GM23248 (cell line): ENCODE measurements around the gene TMA7. TPM values are rescaled to one million over a fixed set of nuclear protein-coding genes. Genes with fewer than 3 reads are reported as not detected.
"Not testable (repeated sequence)": the region's sequence is repeated elsewhere in the genome, so short reads cannot be mapped to it uniquely, and the experiment has no call there.

Experiments used
- DNase-seq: peaks from one replicate; pipeline ENCODE4 v3.0.0-alpha.2; 2015
- H2AFZ ChIP-seq: fragments of 200-600 bp; sonication (generic); 2 replicates; pipeline ENCODE4 v1.6.1; 2016; ENCODE audit warnings: antibody characterized with exemption
- H3F3A ChIP-seq: fragments of 200-600 bp; sonication (generic); 2 replicates; pipeline ENCODE4 v1.6.1; 2016; ENCODE audit warnings: mild to moderate bottlenecking, antibody characterized with exemption, mixed run types; ENCODE audit not compliant: insufficient read depth
- H3K27ac ChIP-seq: fragments of 200-600 bp; sonication (generic); 2 replicates; pipeline ENCODE4 v1.5.1; 2016; ENCODE audit warnings: mild to moderate bottlenecking
- H3K27me3 ChIP-seq: fragments of 200-600 bp; sonication (generic); replicated peaks from 2 replicates; pipeline ENCODE4 v1.6.1; 2016; ENCODE audit warnings: mild to moderate bottlenecking; ENCODE audit not compliant: insufficient read depth
- H3K36me3 ChIP-seq: fragments of 200-600 bp; sonication (generic); 2 replicates; pipeline ENCODE4 v1.6.1; 2016; ENCODE audit warnings: low read depth, mild to moderate bottlenecking
- H3K4me1 ChIP-seq: fragments of 200-600 bp; sonication (generic); 2 replicates; pipeline ENCODE4 v1.6.1; 2016; ENCODE audit warnings: mild to moderate bottlenecking; ENCODE audit not compliant: insufficient read depth
- H3K4me2 ChIP-seq: fragments of 200-600 bp; sonication (generic); one replicate; pipeline ENCODE4 v1.6.1; 2016; ENCODE audit warnings: mild to moderate bottlenecking; ENCODE audit not compliant: unreplicated experiment
- H3K4me3 ChIP-seq: fragments of 200-600 bp; sonication (generic); 2 replicates; pipeline ENCODE4 v1.5.1; 2016; ENCODE audit warnings: mild to moderate bottlenecking
- H3K79me2 ChIP-seq: fragments of 200-600 bp; sonication (generic); 2 replicates; pipeline ENCODE4 v1.6.1; 2016; ENCODE audit warnings: mild to moderate bottlenecking; ENCODE audit not compliant: insufficient read depth
- H3K9ac ChIP-seq: fragments of 200-600 bp; sonication (generic); 2 replicates; pipeline ENCODE4 v1.6.1; 2016; ENCODE audit warnings: mild to moderate bottlenecking
- H3K9me2 ChIP-seq: fragments of 200-600 bp; sonication (generic); 2 replicates; pipeline ENCODE4 v1.6.1; 2016; ENCODE audit warnings: mixed run types, mild to moderate bottlenecking, moderate library complexity; ENCODE audit not compliant: insufficient read depth
- H3K9me3 ChIP-seq: fragments of 200-600 bp; sonication (generic); one replicate; pipeline ENCODE4 v1.6.1; 2017; ENCODE audit warnings: low read depth
- H4K20me1 ChIP-seq: fragments of 200-600 bp; sonication (generic); 2 replicates; pipeline ENCODE4 v1.6.0; 2016; ENCODE audit not compliant: insufficient read depth
- EZH2 ChIP-seq: fragments of 200-600 bp; sonication (generic); IDR thresholded peaks from 2 replicates; pipeline ENCODE4 v1.6.1; 2018; ENCODE audit warnings: antibody characterized with exemption, mild to moderate bottlenecking; ENCODE audit not compliant: insufficient read depth, poor library complexity, severe bottlenecking
- EZH2phosphoT487 ChIP-seq: fragments of 200-600 bp; sonication (generic); IDR thresholded peaks from 2 replicates; pipeline ENCODE4 v1.6.1; 2018; ENCODE audit warnings: antibody characterized with exemption, moderate library complexity, mild to moderate bottlenecking, low read depth; ENCODE audit not compliant: insufficient read depth
- WGBS, 2 experiments: methylation state at CpG; one replicate each; pipeline ENCODE4 v1.1.6; 2015 to 2017; ENCODE audit warnings: low lambda C conversion rate in 2 of 2, low coverage in 1 of 2; ENCODE audit errors: missing lambda C conversion rate in 2 of 2; 5-methylcytosine and 5-hydroxymethylcytosine counted together
- in situ Hi-C: fragments of 300-500 bp; cut with MboI; formaldehyde crosslinking; loops from 2 replicates; pipeline ENCODE4 v1.15.0; 2020
- polyA plus RNA-seq: library from polyadenylated mRNA; unstranded; fragments of >200 nt; fragmentation: Nextera tagmentation; extraction: Ambion mirVana; gene quantifications from 2 replicates; pipeline ENCODE4 v1.2.1, GENCODE V29; 2016
- total RNA-seq: library from RNA; depleted of rRNA; stranded (reverse); fragments of >200 nt; shearing (Covaris generic); gene quantifications from 2 replicates; pipeline ENCODE4 v1.2.3, GENCODE V29; 2014

The TMA7 gene
- total and polyA plus RNA-seq, 2 experiments from 2014 or later: 244 to 552 TPM

- no peaks in the 10 kb centered on the region for H3K27me3 ChIP-seq
- H3K9me3 ChIP-seq: no peaks in the 10 kb centered on the region
- no peaks in the 10 kb centered on the region for H4K20me1 ChIP-seq
- peaks cover 21% of the 10 kb centered on the region for H3K36me3 ChIP-seq
- in situ Hi-C loops: no loop called here
- H2AFZ ChIP-seq: no peak overlapping the region
- no peak overlapping the region for H3K27ac ChIP-seq
- WGBS, 2 experiments: 60 to 69% methylated on average over 7 of the region's 7 CpGs
- peaks cover 5% of the 10 kb centered on the region for H3F3A ChIP-seq
- DNase-seq: no peak
- peaks cover under 1% of the 10 kb centered on the region for H3K4me1 ChIP-seq
- no peak overlapping the region for H3K4me3 ChIP-seq
- H3K79me2 ChIP-seq: no peaks in the 10 kb centered on the region
- no peak overlapping the region for H3K9ac ChIP-seq
- TF ChIP-seq EZH2 (no peak), EZH2phosphoT487 (no peak)
- H3K4me2 ChIP-seq: no peak overlapping the region
- no peaks in the 10 kb centered on the region for H3K9me2 ChIP-seq
Observed at GRCh38 chr3:48459773-48460516, 19.9 kb downstream of the TMA7 start.

- Histone ChIP-seq H3K4me2 (no peak overlapping the region), H3K9ac (no peak overlapping the region), H3K9me2 (no peaks in the 10 kb centered on the region), H2AFZ (no peak overlapping the region), H3K27me3 (no peaks in the 10 kb centered on the region), H4K20me1 (no peaks in the 10 kb centered on the region), H3K4me1 (peaks cover 5% of the 10 kb centered on the region), H3K9me3 (no peaks in the 10 kb centered on the region), H3K27ac (no peak overlapping the region), H3K79me2 (no peaks in the 10 kb centered on the region), H3F3A (peaks cover 9% of the 10 kb centered on the region), H3K4me3 (no peak overlapping the region), H3K36me3 (peaks cover 15% of the 10 kb centered on the region)
- in situ Hi-C loops: no loop called here
- TF ChIP-seq EZH2 (no peak), EZH2phosphoT487 (no peak)
- DNase-seq: no peak
- 100% methylated on average over 3 of the region's 3 CpGs for WGBS, 2 experiments
Observed at GRCh38 chr3:48460517-48460902, 20.5 kb downstream of the TMA7 start.

- H2AFZ ChIP-seq, H3K9ac ChIP-seq, H3K79me2 ChIP-seq, DNase-seq, H4K20me1 ChIP-seq, H3K27ac ChIP-seq, H3K9me3 ChIP-seq, H3K27me3 ChIP-seq, H3K4me3 ChIP-seq, H3F3A ChIP-seq, H3K9me2 ChIP-seq, H3K4me2 ChIP-seq, in situ Hi-C loops: not testable (repeated sequence)
- Histone ChIP-seq H3K4me1 (peaks cover 11% of the 10 kb centered on the region), H3K36me3 (peaks cover 15% of the 10 kb centered on the region)
- WGBS, 2 experiments: 83 to 89% methylated on average over 7 of the region's 7 CpGs
Observed at GRCh38 chr3:48461767-48462166, 21.7 kb downstream of the TMA7 start.

GRCh38 chr3:48463703-48464102 lies 23.6 kb downstream of the TMA7 start:
- Histone ChIP-seq H3K9me2 (no peaks in the 10 kb centered on the region), H3K9ac (no peak overlapping the region), H3K4me3 (no peak overlapping the region), H3K4me1 (peaks cover 24% of the 10 kb centered on the region), H4K20me1 (no peaks in the 10 kb centered on the region), H3K4me2 (no peak overlapping the region), H3K36me3 (peaks cover 14% of the 10 kb centered on the region; the same call in 1 of the 2 replicates), H2AFZ (no peak overlapping the region), H3K79me2 (peaks cover 23% of the 10 kb centered on the region), H3K27ac (no peak overlapping the region), H3K27me3 (no peaks in the 10 kb centered on the region), H3K9me3 (no peaks in the 10 kb centered on the region), H3F3A (peaks cover 17% of the 10 kb centered on the region)
- 73 to 75% methylated on average over 9 of the region's 9 CpGs for WGBS, 2 experiments
- in situ Hi-C loops: no loop called here
- DNase-seq: no peak
- TF ChIP-seq EZH2phosphoT487 (no peak), EZH2 (no peak)
